Stimulated activated naive CD8-positive, alpha-beta T cell treated with anti-CD3 and anti-CD28 coated beads, Interleukin-15, amount 100 ng/mL, for 72 hours (primary cell): ENCODE measurements around the gene DNAJA3.
A peak's percentile ranks its signal among the peaks of the same experiment; 100 is the strongest.

ENCODE experiments used
- ATAC-seq: fragments of 150-1000 bp; cut with Tn5 transposase; 2 replicates; pipeline ENCODE4 v1.10.0; 2021; ENCODE audit warnings: mild to moderate bottlenecking, moderate library complexity
- DNase-seq, 2 donors: peaks; one replicate each; pipeline ENCODE4 v3.0.0; 2021 to 2022
- H3K27ac Mint-ChIP-seq, 2 donors: one replicate each; pipeline ENCODE4 v1.8.0; 2022; ENCODE audit warnings: mild to moderate bottlenecking in 2 of 2, mixed read lengths in 2 of 2, moderate library complexity in 2 of 2
- H3K27me3 Mint-ChIP-seq: one replicate; pipeline ENCODE4 v1.8.0; 2022; ENCODE audit warnings: mixed read lengths
- H3K4me1 Mint-ChIP-seq: one replicate; pipeline ENCODE4 v1.8.0; 2022; ENCODE audit warnings: mild to moderate bottlenecking, mixed read lengths
- H3K4me3 Mint-ChIP-seq, 2 donors: one replicate each; pipeline ENCODE4 v1.8.0; 2022; ENCODE audit warnings: mild to moderate bottlenecking in 2 of 2, mixed read lengths in 2 of 2, moderate library complexity in 1 of 2
- H3K9me3 Mint-ChIP-seq, 2 donors: one replicate each; pipeline ENCODE4 v1.8.0; 2022; ENCODE audit warnings: mixed read lengths in 2 of 2

The DNAJA3 gene

GRCh38 chr16:4465977-4466779 lies 40.5 kb downstream of the DNAJA3 start:
- Mint-ChIP-seq H3K4me3 (no peak overlapping the region), H3K4me1 (peaks cover 18% of the 10 kb centered on the region), H3K9me3 (no peaks in the 10 kb centered on the region), H3K27ac (peak overlapping the region; percentile 23 to 50), H3K27me3 (no peaks in the 10 kb centered on the region)
- ATAC-seq (peak; percentile 81), DNase-seq (peak in 1 of 2 donors; percentile 37)

GRCh38 chr16:4467916-4468315 lies 42.2 kb downstream of the DNAJA3 start:
- DNase-seq = no peak
- Mint-ChIP-seq H3K4me1 (peaks cover 24% of the 10 kb centered on the region), H3K27me3 (no peaks in the 10 kb centered on the region), H3K27ac (no peak overlapping the region), H3K4me3 (no peak overlapping the region), H3K9me3 (no peaks in the 10 kb centered on the region)
- ATAC-seq = no peak

GRCh38 chr16:4468972-4469371 lies 43.3 kb downstream of the DNAJA3 start:
- H3K27me3 Mint-ChIP-seq = no peaks in the 10 kb centered on the region
- no peak for ATAC-seq
- no peaks in the 10 kb centered on the region for H3K9me3 Mint-ChIP-seq
- no peak overlapping the region for H3K4me3 Mint-ChIP-seq
- H3K4me1 Mint-ChIP-seq = peaks cover 33% of the 10 kb centered on the region
- H3K27ac Mint-ChIP-seq = no peak overlapping the region
- no peak for DNase-seq

GRCh38 chr16:4471869-4472268 lies 46.2 kb downstream of the DNAJA3 start:
- DNase-seq = no peak
- no peaks in the 10 kb centered on the region for H3K27me3 Mint-ChIP-seq
- H3K4me1 Mint-ChIP-seq = peaks cover 36% of the 10 kb centered on the region
- H3K27ac Mint-ChIP-seq = no peak overlapping the region
- no peaks in the 10 kb centered on the region for H3K9me3 Mint-ChIP-seq
- ATAC-seq = no peak
- H3K4me3 Mint-ChIP-seq = no peak overlapping the region

- peaks cover 46% of the 10 kb centered on the region for H3K4me1 Mint-ChIP-seq
- H3K4me3 Mint-ChIP-seq = peak overlapping the region in 1 of 2 donors; percentile 94
- no peaks in the 10 kb centered on the region for H3K27me3 Mint-ChIP-seq
- H3K27ac Mint-ChIP-seq = no peak overlapping the region
- no peaks in the 10 kb centered on the region for H3K9me3 Mint-ChIP-seq
- DNase-seq = no peak
- no peak for ATAC-seq
These were observed 47.2 kb downstream of the DNAJA3 start for GRCh38 chr16:4472880-4473279.

GRCh38 chr16:4474192-4474961 lies 48.7 kb downstream of the DNAJA3 start, which contains the start of gene NMRAL1:
Gene NMRAL1 (minus strand): TSS chr16:4474625. CDS start chr16:4474132, 493 bp downstream.
- Mint-ChIP-seq H3K9me3 (no peaks in the 10 kb centered on the region), H3K27ac (peak within 1 kb of the TSS; percentile 91 to 95), H3K4me1 (peaks cover 57% of the 10 kb centered on the region), H3K4me3 (peak within 1 kb of the TSS; percentile 93 to 94), H3K27me3 (no peaks in the 10 kb centered on the region)
- ATAC-seq (peak; percentile 63), DNase-seq (peak; percentile 84 to 91)

- Mint-ChIP-seq H3K4me3 (peak within 1 kb of the TSS; percentile 93 to 94), H3K9me3 (no peaks in the 10 kb centered on the region), H3K27me3 (no peaks in the 10 kb centered on the region), H3K27ac (peak within 1 kb of the TSS; percentile 89), H3K4me1 (peaks cover 63% of the 10 kb centered on the region)
- DNase-seq (peak; percentile 97 to 98), ATAC-seq (peak; percentile 90)
These were observed 50.5 kb downstream of the DNAJA3 start, which contains the start of gene HMOX2 for GRCh38 chr16:4475880-4476788. Gene HMOX2 (plus strand): TSS chr16:4476398. CDS start chr16:4505525, 29,127 bp downstream.

- peaks cover 73% of the 10 kb centered on the region for H3K4me1 Mint-ChIP-seq
- no peaks in the 10 kb centered on the region for H3K9me3 Mint-ChIP-seq
- peak in 1 of 2 donors; percentile 26 for DNase-seq
- peak overlapping the region; percentile 5 to 94 for H3K27ac Mint-ChIP-seq
- ATAC-seq = no peak
- peak overlapping the region; percentile 93 to 94 for H3K4me3 Mint-ChIP-seq
- no peaks in the 10 kb centered on the region for H3K27me3 Mint-ChIP-seq
These were observed 52.3 kb downstream of the DNAJA3 start for GRCh38 chr16:4477966-4478365.

- Mint-ChIP-seq H3K9me3 (no peaks in the 10 kb centered on the region), H3K4me3 (peak overlapping the region; percentile 4 to 25), H3K27me3 (no peaks in the 10 kb centered on the region), H3K27ac (peak overlapping the region; percentile 43 to 50), H3K4me1 (peaks cover 64% of the 10 kb centered on the region)
- DNase-seq (no peak), ATAC-seq (no peak)
These were observed 55.9 kb downstream of the DNAJA3 start for GRCh38 chr16:4481526-4481925.

GRCh38 chr16:4481963-4482362 lies 56.3 kb downstream of the DNAJA3 start:
- Mint-ChIP-seq H3K4me3 (peak overlapping the region in 1 of 2 donors; percentile 28), H3K27ac (peak overlapping the region in 1 of 2 donors; percentile 59), H3K27me3 (no peaks in the 10 kb centered on the region), H3K4me1 (peaks cover 67% of the 10 kb centered on the region), H3K9me3 (no peaks in the 10 kb centered on the region)
- ATAC-seq (no peak), DNase-seq (no peak)

- no peak for ATAC-seq
- no peak overlapping the region for H3K4me3 Mint-ChIP-seq
- peak overlapping the region; percentile 65 to 81 for H3K27ac Mint-ChIP-seq
These were observed 60.6 kb downstream of the DNAJA3 start for GRCh38 chr16:4486126-4486893.

GRCh38 chr16:4487955-4488498 lies 62.4 kb downstream of the DNAJA3 start:
- ATAC-seq (peak; percentile 60), DNase-seq (no peak)
- peaks cover 73% of the 10 kb centered on the region for H3K4me1 Mint-ChIP-seq
- H3K4me3 Mint-ChIP-seq = peak overlapping the region; percentile 58 to 73
- H3K9me3 Mint-ChIP-seq = no peaks in the 10 kb centered on the region
- H3K27ac Mint-ChIP-seq = peak overlapping the region; percentile 79 to 96
- no peaks in the 10 kb centered on the region for H3K27me3 Mint-ChIP-seq

More at GRCh38 chr16:4486126-4486893, 60.6 kb downstream of the DNAJA3 start:
- no peak for DNase-seq
- Mint-ChIP-seq H3K4me1 (peaks cover 83% of the 10 kb centered on the region), H3K9me3 (no peaks in the 10 kb centered on the region), H3K27me3 (no peaks in the 10 kb centered on the region)

GRCh38 chr16:4488499-4488967 lies 62.9 kb downstream of the DNAJA3 start:
- Mint-ChIP-seq H3K9me3 (no peaks in the 10 kb centered on the region), H3K4me1 (peaks cover 76% of the 10 kb centered on the region), H3K4me3 (peak overlapping the region; percentile 58 to 73), H3K27ac (peak overlapping the region; percentile 79 to 96), H3K27me3 (no peaks in the 10 kb centered on the region)
- DNase-seq = peak; percentile 10 to 21
- peak; percentile 93 for ATAC-seq

GRCh38 chr16:4489030-4489429 lies 63.4 kb downstream of the DNAJA3 start:
- DNase-seq (no peak), ATAC-seq (no peak)
- Mint-ChIP-seq H3K27me3 (no peaks in the 10 kb centered on the region), H3K9me3 (no peaks in the 10 kb centered on the region), H3K4me3 (peak overlapping the region; percentile 58 to 73), H3K27ac (peak overlapping the region; percentile 87 to 96), H3K4me1 (peaks cover 80% of the 10 kb centered on the region)
